Right atrium auricular region (tissue), 2 donors: ENCODE data around the gene ETS1. TPM values are rescaled to one million over a fixed set of nuclear protein-coding genes. Genes with fewer than 3 reads are reported as not detected.
A peak's percentile ranks its signal among the peaks of the same experiment; 100 is the strongest.

Source experiments
- DNase-seq: peaks from one replicate; pipeline ENCODE4 v3.0.0-alpha.2; 2019; ENCODE audit warnings: low spot score
- H3K27ac ChIP-seq, 2 donors: fragments of 200-600 bp; sonication (generic); 1 replicate in 1 of 2; 2 replicates in 1 of 2; pipeline ENCODE4 v1.5.1; 2016 to 2019
- H3K27me3 ChIP-seq, 2 donors: fragments of 200-600 bp; sonication (generic); one replicate each; pipeline versions ENCODE4 v1.5.1 to v1.6.0; 2017 to 2019
- H3K36me3 ChIP-seq: fragments of 200-600 bp; sonication (generic); one replicate; pipeline ENCODE4 v1.5.1; 2016
- H3K4me1 ChIP-seq, 2 donors: fragments of 200-600 bp; sonication (generic); one replicate each; pipeline versions ENCODE4 v1.5.1 to v1.6.0; 2017 to 2019
- H3K4me3 ChIP-seq, 2 donors: fragments of 200-600 bp; sonication (generic); 1 replicate in 1 of 2; 2 replicates in 1 of 2; pipeline ENCODE4 v1.5.1; 2017 to 2019; ENCODE audit warnings: mild to moderate bottlenecking in 1 of 2, moderate library complexity in 1 of 2
- H3K9me3 ChIP-seq, 2 donors: fragments of 200-600 bp; sonication (generic); one replicate each; pipeline ENCODE4 v1.5.1; 2019
- CTCF ChIP-seq, 2 donors: fragments of 200-600 bp; sonication (generic); IDR thresholded peaks; one replicate each; pipeline ENCODE4 v1.5.1; 2019; ENCODE audit warnings: antibody characterized with exemption in 2 of 2
- total RNA-seq, 2 donors: library from RNA; depleted of rRNA; stranded (reverse); fragments of >200 nt; gene quantifications; one replicate each; pipeline ENCODE4 v1.1.0, GENCODE V29; 2016

Gene ETS1
- 10 to 100 TPM; 37.9 to 46.6 TPM for total RNA-seq

- Histone ChIP-seq H3K27ac (peak within 1 kb of the TSS in 1 of 2 donors; percentile 37), H3K27me3 (no peaks in the 10 kb centered on the region), H3K9me3 (no peaks in the 10 kb centered on the region), H3K4me1 (peaks cover 0 to 12% of the 10 kb centered on the region in 2 donors), H3K4me3 (peak within 1 kb of the TSS; percentile 24 to 33), H3K36me3 (no peaks in the 10 kb centered on the region)
- DNase-seq, result no peak
- no peak for TF ChIP-seq CTCF (IDR thresholded peaks at IDR 0.05)
Observed at GRCh38 chr11:128587415-128587814, at the start of gene ETS1. ETS1 (minus strand) TSS chr11:128587558; CDS start chr11:128573130, 14,428 bp downstream.

- Histone ChIP-seq H3K4me1 (no peaks in the 10 kb centered on the region), H3K4me3 (no peak overlapping the region), H3K27me3 (no peaks in the 10 kb centered on the region), H3K9me3 (no peaks in the 10 kb centered on the region), H3K36me3 (no peaks in the 10 kb centered on the region), H3K27ac (no peak overlapping the region)
- no peak for DNase-seq
- TF ChIP-seq CTCF (IDR thresholded peaks at IDR 0.05), result no peak
Observed at GRCh38 chr11:128634395-128634794, 47.0 kb upstream of the ETS1 start.

GRCh38 chr11:128633384-128633965 is 46.1 kb upstream of the ETS1 start:
- H3K4me1 ChIP-seq, result no peaks in the 10 kb centered on the region
- H3K36me3 ChIP-seq, result no peaks in the 10 kb centered on the region
- no peak overlapping the region for H3K4me3 ChIP-seq
- no peaks in the 10 kb centered on the region for H3K9me3 ChIP-seq
- no peak overlapping the region for H3K27ac ChIP-seq
- no peaks in the 10 kb centered on the region for H3K27me3 ChIP-seq
- no peak for DNase-seq
- TF ChIP-seq CTCF (IDR thresholded peaks at IDR 0.05), result no peak

- Histone ChIP-seq H3K9me3 (no peaks in the 10 kb centered on the region), H3K4me3 (no peak overlapping the region), H3K27me3 (no peaks in the 10 kb centered on the region), H3K27ac (no peak overlapping the region), H3K36me3 (no peaks in the 10 kb centered on the region), H3K4me1 (no peaks in the 10 kb centered on the region)
- peak; percentile 45 to 81 for TF ChIP-seq CTCF (IDR thresholded peaks at IDR 0.05)
- peak; percentile 56 for DNase-seq
Observed at GRCh38 chr11:128632141-128632791, 44.9 kb upstream of the ETS1 start.

- peak; percentile 87 for DNase-seq
- Histone ChIP-seq H3K36me3 (no peaks in the 10 kb centered on the region), H3K27me3 (no peaks in the 10 kb centered on the region), H3K9me3 (no peaks in the 10 kb centered on the region), H3K4me3 (no peak overlapping the region), H3K4me1 (no peaks in the 10 kb centered on the region), H3K27ac (no peak overlapping the region)
- peak; percentile 78 to 91 for TF ChIP-seq CTCF (IDR thresholded peaks at IDR 0.05)
Observed at GRCh38 chr11:128630367-128631230, 43.2 kb upstream of the ETS1 start.
